Adrenal gland (tissue), 12 donors: ENCODE measurements around the gene ZNF615. TPM values are rescaled to one million over a fixed set of nuclear protein-coding genes. Genes with fewer than 3 reads are reported as not detected.

Source experiments
- DNase-seq, 7 donors: peaks; one replicate each; pipeline ENCODE4 v3.0.0-alpha.2; 2019 to 2020
- H3K27ac ChIP-seq, 5 donors: fragments of 200-600 bp; sonication (generic) in 4 of 5; 1 replicate in 3 of 5; 2 replicates in 2 of 5; pipeline versions ENCODE4 v1.5.1 to v1.8.0; 2016 to 2020; ENCODE audit warnings: mild to moderate bottlenecking in 1 of 5
- H3K27me3 ChIP-seq: fragments of 200-600 bp; 2 replicates; pipeline ENCODE4 v1.8.0; 2021
- H3K36me3 ChIP-seq, 2 donors: fragments of 200-600 bp; replicated peaks in 1 of 2; 1 replicate in 1 of 2; 2 replicates in 1 of 2; pipeline versions ENCODE4 v1.5.1 to v1.8.0; 2018 to 2022
- H3K4me1 ChIP-seq, 2 donors: fragments of 200-600 bp; replicated peaks in 1 of 2; 1 replicate in 1 of 2; 2 replicates in 1 of 2; pipeline versions ENCODE4 v1.5.1 to v1.8.0; 2018 to 2021
- H3K4me3 ChIP-seq, 4 donors: fragments of 200-600 bp; sonication (generic) in 3 of 4; one replicate each; pipeline ENCODE4 v1.5.1; 2016 to 2018
- H3K9me3 ChIP-seq, 3 donors: fragments of 200-600 bp; sonication (generic) in 1 of 3; replicated peaks in 1 of 3; 1 replicate in 2 of 3; 2 replicates in 1 of 3; pipeline versions ENCODE4 v1.5.1 to v1.8.0; 2016 to 2021
- CTCF ChIP-seq, 6 experiments: fragments of 450-650 bp in 4 of 6; fragments of 200-600 bp in 2 of 6; sonication (generic) in 1 of 6; IDR thresholded peaks; 1 replicate in 5 of 6; 2 replicates in 1 of 6; pipeline versions ENCODE4 v1.5.1 to v1.8.0; 2016 to 2021; ENCODE audit warnings: antibody characterized with exemption in 6 of 6, mild to moderate bottlenecking in 2 of 6, moderate library complexity in 1 of 6
- POLR2A ChIP-seq, 2 donors: fragments of 450-650 bp; IDR thresholded peaks; one replicate each; pipeline ENCODE4 v1.6.1; 2017; ENCODE audit warnings: antibody characterized with exemption in 2 of 2, mild to moderate bottlenecking in 2 of 2, moderate library complexity in 1 of 2
- WGBS, 4 donors: extraction: QIAGEN DNeasy Blood & Tissue Kit in 2 of 4; methylation state at CpG; one replicate each; pipeline versions ENCODE4 v1.1.5 to v1.1.7; 2013 to 2017; 5-methylcytosine and 5-hydroxymethylcytosine counted together
- intact Hi-C, 2 donors: fragments of 100-400 bp; cut with DNase I; formaldehyde crosslinking; loops; one replicate each; pipeline versions ENCODE4 v1.14.1 to v1.15.0; 2022 to 2023
- polyA plus RNA-seq, 3 donors: library from polyadenylated mRNA; stranded (reverse); fragments of 200-250 nt in 2 of 3; fragments of 350-450 nt in 1 of 3; fragmentation: Illumina TruSeq in 1 of 3; extraction: RNeasy Lipid Tissue Mini Kit (QIAGEN cat#74804) in 1 of 3; gene quantifications; one replicate each; pipeline ENCODE4 v1.2.3, GENCODE V29; 2013 to 2014
- total RNA-seq, 9 donors: library from RNA; depleted of rRNA in 4 of 9; stranded (reverse); fragments of >200 nt in 4 of 9; fragments of 120-200 nt in 1 of 9; fragmentation: NEBNext Ultra II Directional in 1 of 9; extraction: Animal tissue kit (Norgen Biotek cat#: 25700) in 1 of 9; gene quantifications; one replicate each; pipeline versions ENCODE4 v1.1.0 to v1.2.4, GENCODE V29; 2013 to 2023
- donor health status: healthy with polysubstance abuse.
- donor health status: Bipolar disorder and iron deficiency.
- donor health status: DM: yes; HTN: yes; CAD: no.
- donor health status: DM: no; HTN: no; CAD: no.
- donor health status: DM: no; HTN: no; CAD: no.
- donor health status: DM: yes; HTN: yes; CAD: no.

ZNF615 gene
- total and polyA plus RNA-seq, 12 donors, result 6.3 to 30.7 (median 10.8) TPM

- no peak for TF ChIP-seq CTCF (IDR thresholded peaks at IDR 0.05)
- no peak for TF ChIP-seq POLR2A (IDR thresholded peaks at IDR 0.05)
- peaks cover 8 to 44% (median 27%) of the 10 kb centered on the region in 3 donors for H3K9me3 ChIP-seq
- H3K4me1 ChIP-seq, result no peaks in the 10 kb centered on the region
- H3K4me3 ChIP-seq, result peak overlapping the region in 1 of 4 donors; percentile 22
- H3K27me3 ChIP-seq, result no peaks in the 10 kb centered on the region
- H3K36me3 ChIP-seq, result peaks cover 0 to 9% of the 10 kb centered on the region in 2 donors
- peak in 6 of 7 donors; percentile 7 to 59 (median 20) for DNase-seq
- no peak overlapping the region for H3K27ac ChIP-seq
- WGBS, 4 donors, result 11 to 14% (median 13%) methylated on average over 15 to 25 of the region's 25 CpGs
- intact Hi-C loops, result no loop called here
Observed at GRCh38 chr19:51948975-51949374, 59.0 kb downstream of the ZNF615 start.

GRCh38 chr19:51946602-51947001, 61.4 kb downstream of the ZNF615 start:
- Histone ChIP-seq H3K27me3 (no peaks in the 10 kb centered on the region), H3K4me1 (no peaks in the 10 kb centered on the region), H3K27ac (no peak overlapping the region), H3K9me3 (peaks cover 16 to 66% (median 29%) of the 10 kb centered on the region in 3 donors), H3K36me3 (peaks cover 0 to 32% of the 10 kb centered on the region in 2 donors), H3K4me3 (no peak overlapping the region)
- WGBS, 4 donors, result 91 to 97% (median 94%) methylated on average over 1 of the region's 1 CpG
- intact Hi-C loops, result no loop called here
- no peak for DNase-seq
- TF ChIP-seq CTCF (IDR thresholded peaks at IDR 0.05), result no peak
- TF ChIP-seq POLR2A (IDR thresholded peaks at IDR 0.05), result no peak

GRCh38 chr19:51944798-51945552, 63.0 kb downstream of the ZNF615 start:
- TF ChIP-seq POLR2A (IDR thresholded peaks at IDR 0.05), result no peak
- TF ChIP-seq CTCF (IDR thresholded peaks at IDR 0.05), result no peak
- Histone ChIP-seq H3K9me3 (peaks cover 16 to 69% (median 29%) of the 10 kb centered on the region in 3 donors), H3K4me3 (peak overlapping the region in 1 of 4 donors; percentile 1), H3K4me1 (no peaks in the 10 kb centered on the region), H3K27ac (no peak overlapping the region), H3K27me3 (no peaks in the 10 kb centered on the region), H3K36me3 (peaks cover 0 to 48% of the 10 kb centered on the region in 2 donors)
- DNase-seq, result no peak
- intact Hi-C loops, result no loop called here
- 93 to 99% (median 94%) methylated on average over 7 of the region's 7 CpGs for WGBS, 4 donors

Other genes with a start within 250 kb of the ZNF615 start
- 1 to 10 TPM in 6 of 9 donors, under 1 TPM in 2, not detected in 1; 0.28 to 5.5 (median 2.8) TPM for gene FPR2, start 247.0 kb downstream of the ZNF615 start, total RNA-seq
- gene FPR2, start 247.0 kb downstream of the ZNF615 start, polyA plus RNA-seq, result under 1 TPM; 0.24 to 0.97 (median 0.27) TPM
- gene FPR3, start 213.1 kb downstream of the ZNF615 start, total RNA-seq, result 10 to 100 TPM in 7 of 9 donors, 1 to 10 TPM in 2; 1.1 to 33.8 (median 23.9) TPM
- gene FPR3, start 213.1 kb downstream of the ZNF615 start, polyA plus RNA-seq, result 10 to 100 TPM in 1 of 3 donors, 1 to 10 TPM in 2; 4.3 to 16.1 (median 5.1) TPM
- 10 to 100 TPM in 5 of 9 donors, 1 to 10 TPM in 4; 6.2 to 39.8 (median 14.0) TPM for gene ZNF577, start 120.3 kb downstream of the ZNF615 start, total RNA-seq
- 10 to 100 TPM; 16.2 to 54.6 (median 52.6) TPM for gene ZNF577, start 120.3 kb downstream of the ZNF615 start, polyA plus RNA-seq
- 10 to 100 TPM in 5 of 9 donors, 1 to 10 TPM in 4; 2.8 to 16.3 (median 10.4) TPM for gene ZNF649, start 103.2 kb downstream of the ZNF615 start, total RNA-seq
- 1 to 10 TPM; 2.7 to 9.5 (median 2.9) TPM for gene ZNF649, start 103.2 kb downstream of the ZNF615 start, polyA plus RNA-seq
- 10 to 100 TPM in 1 of 9 donors, 1 to 10 TPM in 8; 4.1 to 14.1 (median 5.9) TPM for gene ZNF613, start 80.7 kb downstream of the ZNF615 start, total RNA-seq
- 1 to 10 TPM; 3.6 to 7.2 (median 4.9) TPM for gene ZNF613, start 80.7 kb downstream of the ZNF615 start, polyA plus RNA-seq
- 10 to 100 TPM in 6 of 9 donors, 1 to 10 TPM in 3; 4.5 to 12.8 (median 12.2) TPM for gene ZNF350, start 21.4 kb downstream of the ZNF615 start, total RNA-seq
- 10 to 100 TPM in 2 of 3 donors, 1 to 10 TPM in 1; 8.0 to 10.9 (median 10.2) TPM for gene ZNF350, start 21.4 kb downstream of the ZNF615 start, polyA plus RNA-seq
- 1 to 10 TPM; 2.3 to 9.4 (median 7.3) TPM for gene ZNF614, start 20.2 kb upstream of the ZNF615 start, total RNA-seq
- gene ZNF614, start 20.2 kb upstream of the ZNF615 start, polyA plus RNA-seq, result 1 to 10 TPM; 3.3 to 8.2 (median 3.6) TPM
- gene ZNF432, start 40.6 kb upstream of the ZNF615 start, total RNA-seq, result 10 to 100 TPM in 5 of 9 donors, 1 to 10 TPM in 4; 2.3 to 32.1 (median 11.6) TPM
- 10 to 100 TPM; 20.1 to 31.5 (median 26.5) TPM for gene ZNF432, start 40.6 kb upstream of the ZNF615 start, polyA plus RNA-seq
- 10 to 100 TPM in 8 of 9 donors, 1 to 10 TPM in 1; 9.2 to 34.1 (median 21.4) TPM for gene ZNF841, start 87.6 kb upstream of the ZNF615 start, total RNA-seq
- gene ZNF841, start 87.6 kb upstream of the ZNF615 start, polyA plus RNA-seq, result 10 to 100 TPM; 15.2 to 29.2 (median 16.7) TPM
- 10 to 100 TPM in 8 of 9 donors, 1 to 10 TPM in 1; 7.0 to 55.4 (median 15.6) TPM for gene ZNF616, start 131.7 kb upstream of the ZNF615 start, total RNA-seq
- 10 to 100 TPM in 1 of 3 donors, 1 to 10 TPM in 2; 5.2 to 42.8 (median 5.6) TPM for gene ZNF616, start 131.7 kb upstream of the ZNF615 start, polyA plus RNA-seq
- 100 to 1,000 TPM in 1 of 9 donors, 10 to 100 TPM in 7, 1 to 10 TPM in 1; 7.4 to 180 (median 36.0) TPM for gene ZNF836, start 163.4 kb upstream of the ZNF615 start, total RNA-seq
- 10 to 100 TPM; 13.2 to 61.2 (median 15.1) TPM for gene ZNF836, start 163.4 kb upstream of the ZNF615 start, polyA plus RNA-seq
- gene PPP2R1A, start 181.8 kb upstream of the ZNF615 start, total RNA-seq, result 1,000 to 10,000 TPM in 1 of 9 donors, 100 to 1,000 TPM in 8; 161 to 1,330 (median 354) TPM
- 100 to 1,000 TPM; 349 to 638 (median 554) TPM for gene PPP2R1A, start 181.8 kb upstream of the ZNF615 start, polyA plus RNA-seq